Pancreas (tissue), 10 donors: ENCODE results near the gene PPT1. TPM values are rescaled to one million over a fixed set of nuclear protein-coding genes. Genes with fewer than 3 reads are reported as not detected.

ENCODE experiments used
- ATAC-seq, 4 donors: fragments of 200-7000 bp; cut with Tn5 transposase; one replicate each; pipeline versions ENCODE4 v1.8.0 to v1.9.1; 2020; ENCODE audit warnings: mild to moderate bottlenecking in 4 of 4, moderate library complexity in 4 of 4
- DNase-seq, 6 donors: peaks; one replicate each; pipeline ENCODE4 v3.0.0-alpha.2; 2020
- FAIRE-seq: peaks from 2 replicates; lab custom pipeline; 2012; peaks lifted over from hg19 to GRCh38; lab: Jason Lieb, UNC
- H3K27ac ChIP-seq, 4 donors: fragments of 200-600 bp; sonication (generic); 1 replicate in 3 of 4; 2 replicates in 1 of 4; pipeline versions ENCODE4 v1.5.0 to v1.8.0; 2020
- H3K27me3 ChIP-seq, 4 donors: fragments of 200-600 bp; one replicate each; pipeline ENCODE4 v1.8.0; 2021
- H3K36me3 ChIP-seq, 3 donors: fragments of 200-600 bp; sonication (generic) in 1 of 3; one replicate each; pipeline versions ENCODE4 v1.5.0 to v1.8.0; 2020 to 2021
- H3K4me1 ChIP-seq, 3 donors: fragments of 200-600 bp; one replicate each; pipeline ENCODE4 v1.8.0; 2021
- H3K4me3 ChIP-seq, 4 donors: fragments of 200-600 bp; sonication (generic) in 2 of 4; one replicate each; pipeline versions ENCODE4 v1.5.0 to v1.8.0; 2020 to 2021
- H3K9me3 ChIP-seq, 4 donors: fragments of 200-600 bp; one replicate each; pipeline ENCODE4 v1.8.0; 2021
- CTCF ChIP-seq, 4 donors: fragments of 200-600 bp; sonication (generic) in 3 of 4; IDR thresholded peaks; one replicate each; pipeline versions ENCODE4 v1.5.0 to v1.8.0; 2021; ENCODE audit warnings: antibody characterized with exemption in 4 of 4
- WGBS, 2 donors: extraction: QIAGEN DNeasy Blood & Tissue Kit; methylation state at CpG; one replicate each; pipeline ENCODE4 v1.1.7; 2013; 5-methylcytosine and 5-hydroxymethylcytosine counted together
- intact Hi-C, 3 donors: fragments of 100-400 bp; cut with DNase I; formaldehyde crosslinking; loops; one replicate each; pipeline versions ENCODE4 v1.11.1 to v1.14.2; 2022
- polyA plus RNA-seq, 2 donors: library from polyadenylated mRNA; stranded (reverse); fragments of 200-250 nt; gene quantifications; one replicate each; pipeline ENCODE4 v1.2.3, GENCODE V29; 2013
- total RNA-seq, 6 donors: library from RNA; stranded (reverse); fragmentation: NEBNext Ultra II Directional in 4 of 6; extraction: Animal tissue kit (Norgen Biotek cat#: 25700) in 4 of 6; gene quantifications; one replicate each; pipeline versions ENCODE4 v1.2.1 to v1.2.4, GENCODE V29; 2021 to 2023
- donor health status: healthy with polysubstance abuse.
- donor health status: DM: no; HTN: no; CAD: no; lungs with moderate emphysema.
- donor health status: DM: no; HTN: no; CAD: no.
- donor health status: control.
- donor health status: control.
- donor health status: Bipolar disorder and iron deficiency.
- donor health status: DM: yes; HTN: yes; CAD: no.
- donor health status: DM: no; HTN: no; CAD: no.
- donor health status: DM: no; HTN: no; CAD: no.
- donor health status: DM: yes; HTN: yes; CAD: no.

The PPT1 gene
- total and polyA plus RNA-seq, 8 donors, result 20.1 to 74.1 (median 32.2) TPM

DNA sequence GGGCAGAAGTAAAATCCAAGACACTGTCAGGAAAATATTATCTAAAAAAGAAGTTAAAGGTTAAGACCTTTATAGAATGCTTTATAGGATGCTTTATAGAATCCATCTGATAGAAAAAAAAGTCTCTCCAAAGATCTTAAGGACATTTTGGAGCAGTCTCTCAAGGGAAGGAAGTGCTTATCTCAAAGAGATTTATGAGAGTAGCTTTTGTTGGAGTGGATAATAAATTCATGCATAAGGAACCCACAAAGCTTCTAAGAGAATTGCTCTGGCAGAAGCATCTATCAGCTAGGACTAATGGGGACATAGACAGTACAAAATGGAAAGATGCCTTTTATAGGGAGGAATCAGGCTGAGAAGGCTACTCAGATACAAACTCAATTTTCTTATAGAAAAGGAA, 69.4 kb downstream of the PPT1 start:
- intact Hi-C loops, result no loop called here
- Histone ChIP-seq H3K9me3 (no peaks in the 10 kb centered on the region), H3K27me3 (no peaks in the 10 kb centered on the region), H3K4me1 (no peaks in the 10 kb centered on the region), H3K4me3 (no peak overlapping the region), H3K27ac (no peak overlapping the region), H3K36me3 (no peaks in the 10 kb centered on the region)
- DNase-seq (no peak), ATAC-seq (no peak), FAIRE-seq (no peak)
- TF ChIP-seq CTCF (IDR thresholded peaks at IDR 0.05), result no peak

- no peak for ATAC-seq
- intact Hi-C loops, result no loop called here
- FAIRE-seq, result no peak
These were observed 72.4 kb downstream of the PPT1 start for GRCh38 chr1:40024671-40025070.

DNA sequence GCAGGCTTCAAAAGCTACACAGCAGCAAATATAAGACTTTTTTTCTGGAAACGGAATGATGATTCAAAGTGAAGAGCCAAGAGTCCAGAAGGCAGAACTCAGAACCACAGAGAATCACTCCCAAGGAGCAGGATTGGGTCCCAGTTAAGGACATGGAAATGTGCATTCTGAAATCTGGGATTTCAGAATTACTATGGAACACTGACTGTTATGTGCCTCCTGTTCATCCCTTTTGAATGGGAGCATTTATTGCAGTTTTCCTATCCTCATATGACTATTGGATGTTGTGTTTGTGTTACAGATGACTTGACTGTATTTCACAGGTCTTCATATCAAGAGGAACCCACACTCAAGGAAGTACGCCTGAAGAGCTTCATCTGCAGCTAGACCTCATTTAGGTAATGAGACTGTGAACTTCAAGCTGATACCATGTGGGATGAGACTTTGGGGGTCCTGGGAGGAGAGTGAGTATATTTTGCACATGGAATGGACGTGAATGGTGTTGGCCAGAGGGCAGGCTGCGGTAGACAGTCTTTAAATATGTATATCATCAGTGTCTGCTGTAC, 73.6 kb downstream of the PPT1 start:
- FAIRE-seq (no peak), ATAC-seq (no peak), DNase-seq (no peak)
- 70 to 82% methylated on average over 4 of the region's 4 CpGs for WGBS, 2 donors
- Histone ChIP-seq H3K4me1 (no peaks in the 10 kb centered on the region), H3K27me3 (no peaks in the 10 kb centered on the region), H3K9me3 (no peaks in the 10 kb centered on the region), H3K4me3 (no peak overlapping the region), H3K27ac (no peak overlapping the region), H3K36me3 (no peaks in the 10 kb centered on the region)
- no peak for TF ChIP-seq CTCF (IDR thresholded peaks at IDR 0.05)
- intact Hi-C loops, result no loop called here

More at GRCh38 chr1:40024671-40025070, 72.4 kb downstream of the PPT1 start:
- DNase-seq, result no peak
- H3K27me3 ChIP-seq, result no peaks in the 10 kb centered on the region
- 58 to 72% methylated on average over 2 of the region's 2 CpGs for WGBS, 2 donors
- H3K27ac ChIP-seq, result no peak overlapping the region
- TF ChIP-seq CTCF (IDR thresholded peaks at IDR 0.05), result no peak
- no peaks in the 10 kb centered on the region for H3K4me1 ChIP-seq
- no peaks in the 10 kb centered on the region for H3K9me3 ChIP-seq
- no peaks in the 10 kb centered on the region for H3K36me3 ChIP-seq
- no peak overlapping the region for H3K4me3 ChIP-seq

Other genes starting within 250 kb of the PPT1 start
- 10 to 100 TPM in 5 of 6 donors, 1 to 10 TPM in 1; 9.9 to 14.5 (median 12.1) TPM for gene TRIT1, start 213.7 kb downstream of the PPT1 start, total RNA-seq
- 10 to 100 TPM; 14.3 to 17.7 TPM for gene TRIT1, start 213.7 kb downstream of the PPT1 start, polyA plus RNA-seq
- 10 to 100 TPM in 2 of 6 donors, 1 to 10 TPM in 4; 3.4 to 17.9 (median 7.2) TPM for gene MYCL, start 195.3 kb downstream of the PPT1 start, total RNA-seq
- gene MYCL, start 195.3 kb downstream of the PPT1 start, polyA plus RNA-seq, result 1 to 10 TPM; 1.4 to 3.0 TPM
- gene MFSD2A, start 142.1 kb downstream of the PPT1 start, total RNA-seq, result 1 to 10 TPM in 1 of 6 donors, under 1 TPM in 4, not detected in 1; 0.16 to 1.0 (median 0.34) TPM
- under 1 TPM; 0.68 to 0.96 TPM for gene MFSD2A, start 142.1 kb downstream of the PPT1 start, polyA plus RNA-seq
- gene CAP1, start 56.5 kb downstream of the PPT1 start, total RNA-seq, result 100 to 1,000 TPM in 2 of 6 donors, 10 to 100 TPM in 4; 40.7 to 146 (median 69.5) TPM
- gene CAP1, start 56.5 kb downstream of the PPT1 start, polyA plus RNA-seq, result 10 to 100 TPM; 28.5 to 53.2 TPM
- 1 to 10 TPM; 4.1 to 8.5 (median 4.7) TPM for gene RLF, start 64.1 kb upstream of the PPT1 start, total RNA-seq
- gene RLF, start 64.1 kb upstream of the PPT1 start, polyA plus RNA-seq, result 1 to 10 TPM; 2.2 to 4.3 TPM
- gene TMCO2, start 150.7 kb upstream of the PPT1 start, total RNA-seq, result not detected
- not detected for gene TMCO2, start 150.7 kb upstream of the PPT1 start, polyA plus RNA-seq
- gene ZMPSTE24, start 161.0 kb upstream of the PPT1 start, total RNA-seq, result 10 to 100 TPM in 5 of 6 donors, 1 to 10 TPM in 1; 9.9 to 29.8 (median 12.4) TPM
- gene ZMPSTE24, start 161.0 kb upstream of the PPT1 start, polyA plus RNA-seq, result 10 to 100 TPM in 1 of 2 donors, 1 to 10 TPM in 1; 6.9 to 17.0 TPM
- gene COL9A2, start 220.0 kb upstream of the PPT1 start, total RNA-seq, result 10 to 100 TPM in 1 of 6 donors, 1 to 10 TPM in 3, under 1 TPM in 2; 0.55 to 10.9 (median 1.8) TPM
- 1 to 10 TPM; 5.4 to 7.5 TPM for gene COL9A2, start 220.0 kb upstream of the PPT1 start, polyA plus RNA-seq